Osteoblast (primary cell): ENCODE results near the gene ZBTB44. TPM values are rescaled to one million over a fixed set of nuclear protein-coding genes. Genes with fewer than 3 reads are reported as not detected.
A peak's percentile ranks its signal among the peaks of the same experiment; 100 is the strongest.

Experiments used
- DNase-seq: peaks from one replicate; pipeline ENCODE4 v3.0.0; 2011; ENCODE audit warnings: low spot score, mixed read lengths; ENCODE audit not compliant: insufficient read length; ENCODE audit errors: missing footprints
- H2AFZ ChIP-seq: 2 replicates; pipeline ENCODE4 v1.6.0; 2011; ENCODE audit warnings: mild to moderate bottlenecking, low read length
- H3K27ac ChIP-seq: 2 replicates; pipeline ENCODE4 v1.5.1; 2011; ENCODE audit warnings: mild to moderate bottlenecking, low read depth, low read length, moderate library complexity
- H3K27me3 ChIP-seq: 2 replicates; pipeline ENCODE4 v1.6.0; 2012; ENCODE audit warnings: mild to moderate bottlenecking, control low read depth, inconsistent platforms, low read length, moderate library complexity; ENCODE audit not compliant: insufficient read depth
- H3K36me3 ChIP-seq: 2 replicates; pipeline ENCODE4 v1.5.1; 2011; ENCODE audit warnings: mild to moderate bottlenecking, low read length, control low read depth, moderate library complexity; ENCODE audit not compliant: insufficient read depth
- H3K4me1 ChIP-seq: 2 replicates; pipeline ENCODE4 v1.5.1; 2011; ENCODE audit warnings: mild to moderate bottlenecking, low read length, control low read depth, moderate library complexity; ENCODE audit not compliant: insufficient read depth
- H3K4me2 ChIP-seq: 2 replicates; pipeline ENCODE4 v1.6.0; 2011; ENCODE audit warnings: mild to moderate bottlenecking, low read length; ENCODE audit not compliant: insufficient read depth
- H3K4me3 ChIP-seq: fragments of 200-600 bp; sonication (generic); 3 replicates; pipeline ENCODE4 v1.5.1; 2012; ENCODE audit warnings: mild to moderate bottlenecking, low read length, inconsistent platforms; ENCODE audit not compliant: insufficient read depth
- H3K79me2 ChIP-seq: 2 replicates; pipeline ENCODE4 v1.6.0; 2012; ENCODE audit warnings: mild to moderate bottlenecking, low read length, control low read depth, inconsistent platforms; ENCODE audit not compliant: insufficient read depth
- H3K9me3 ChIP-seq: 2 replicates; pipeline ENCODE4 v1.5.1; 2011; ENCODE audit warnings: low read depth, low read length, control low read depth
- H4K20me1 ChIP-seq: 2 replicates; pipeline ENCODE4 v1.6.0; 2012; ENCODE audit warnings: mild to moderate bottlenecking, low read length, control low read depth; ENCODE audit not compliant: insufficient read depth
- total RNA-seq: library from RNA; depleted of rRNA; stranded (reverse); fragments of >200 nt; gene quantifications from 2 replicates; pipeline ENCODE4 v1.2.3, GENCODE V29; 2012
- TF ChIP-seq, protein P1 (sequence below): IDR thresholded peaks from 2 replicates; pipeline ENCODE4 v1.5.1; 2011; ENCODE audit warnings: mild to moderate bottlenecking, low read depth, low read length, moderate library complexity; ENCODE audit errors: extremely low read depth

Gene ZBTB44
- total RNA-seq, 1 donor = 50.3 TPM

- TF ChIP-seq, protein P1, sequence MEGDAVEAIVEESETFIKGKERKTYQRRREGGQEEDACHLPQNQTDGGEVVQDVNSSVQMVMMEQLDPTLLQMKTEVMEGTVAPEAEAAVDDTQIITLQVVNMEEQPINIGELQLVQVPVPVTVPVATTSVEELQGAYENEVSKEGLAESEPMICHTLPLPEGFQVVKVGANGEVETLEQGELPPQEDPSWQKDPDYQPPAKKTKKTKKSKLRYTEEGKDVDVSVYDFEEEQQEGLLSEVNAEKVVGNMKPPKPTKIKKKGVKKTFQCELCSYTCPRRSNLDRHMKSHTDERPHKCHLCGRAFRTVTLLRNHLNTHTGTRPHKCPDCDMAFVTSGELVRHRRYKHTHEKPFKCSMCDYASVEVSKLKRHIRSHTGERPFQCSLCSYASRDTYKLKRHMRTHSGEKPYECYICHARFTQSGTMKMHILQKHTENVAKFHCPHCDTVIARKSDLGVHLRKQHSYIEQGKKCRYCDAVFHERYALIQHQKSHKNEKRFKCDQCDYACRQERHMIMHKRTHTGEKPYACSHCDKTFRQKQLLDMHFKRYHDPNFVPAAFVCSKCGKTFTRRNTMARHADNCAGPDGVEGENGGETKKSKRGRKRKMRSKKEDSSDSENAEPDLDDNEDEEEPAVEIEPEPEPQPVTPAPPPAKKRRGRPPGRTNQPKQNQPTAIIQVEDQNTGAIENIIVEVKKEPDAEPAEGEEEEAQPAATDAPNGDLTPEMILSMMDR = no peak
- no peak overlapping the region for H2AFZ ChIP-seq
These were observed 126.7 kb downstream of the ZBTB44 start for GRCh38 chr11:130188047-130188446.

GRCh38 chr11:130187096-130187495 is 127.6 kb downstream of the ZBTB44 start:
- TF ChIP-seq, protein P1 = no peak
- Histone ChIP-seq H3K27me3 (peaks cover 15% of the 10 kb centered on the region), H3K9me3 (no peaks in the 10 kb centered on the region), H4K20me1 (no peaks in the 10 kb centered on the region), H3K4me1 (peaks cover 4% of the 10 kb centered on the region), H2AFZ (no peak overlapping the region), H3K79me2 (no peaks in the 10 kb centered on the region), H3K4me3 (no peak overlapping the region), H3K27ac (no peak overlapping the region), H3K4me2 (no peak overlapping the region), H3K36me3 (no peaks in the 10 kb centered on the region)
- DNase-seq = peak; percentile 48

More at GRCh38 chr11:130188047-130188446, 126.7 kb downstream of the ZBTB44 start:
- no peak overlapping the region for H3K27ac ChIP-seq
- peaks cover 18% of the 10 kb centered on the region for H3K27me3 ChIP-seq
- DNase-seq = peak; percentile 59
- no peaks in the 10 kb centered on the region for H3K4me1 ChIP-seq
- no peaks in the 10 kb centered on the region for H3K36me3 ChIP-seq
- no peak overlapping the region for H3K4me2 ChIP-seq
- no peaks in the 10 kb centered on the region for H4K20me1 ChIP-seq
- no peak overlapping the region for H3K4me3 ChIP-seq
- H3K9me3 ChIP-seq = no peaks in the 10 kb centered on the region
- no peaks in the 10 kb centered on the region for H3K79me2 ChIP-seq

- no peaks in the 10 kb centered on the region for H3K79me2 ChIP-seq
- no peak overlapping the region for H3K4me2 ChIP-seq
These were observed 130.7 kb downstream of the ZBTB44 start for GRCh38 chr11:130183878-130184610.

More at GRCh38 chr11:130183878-130184610, 130.7 kb downstream of the ZBTB44 start:
- H3K9me3 ChIP-seq = no peaks in the 10 kb centered on the region
- no peak for DNase-seq
- peaks cover 10% of the 10 kb centered on the region for H3K4me1 ChIP-seq
- H2AFZ ChIP-seq = no peak overlapping the region
- H4K20me1 ChIP-seq = no peaks in the 10 kb centered on the region
- H3K4me3 ChIP-seq = no peak overlapping the region
- H3K27me3 ChIP-seq = peaks cover 17% of the 10 kb centered on the region
- TF ChIP-seq, protein P1 = no peak
- no peak overlapping the region for H3K27ac ChIP-seq
- no peaks in the 10 kb centered on the region for H3K36me3 ChIP-seq
